ENCODE data around the gene IGSF11. TPM values are rescaled to one million over a fixed set of nuclear protein-coding genes. Genes with fewer than 3 reads are reported as not detected.

The IGSF11 gene
- total and polyA plus RNA-seq, 4 donors, result 0.02 to 0.17 TPM; not detected in 2

DNA sequence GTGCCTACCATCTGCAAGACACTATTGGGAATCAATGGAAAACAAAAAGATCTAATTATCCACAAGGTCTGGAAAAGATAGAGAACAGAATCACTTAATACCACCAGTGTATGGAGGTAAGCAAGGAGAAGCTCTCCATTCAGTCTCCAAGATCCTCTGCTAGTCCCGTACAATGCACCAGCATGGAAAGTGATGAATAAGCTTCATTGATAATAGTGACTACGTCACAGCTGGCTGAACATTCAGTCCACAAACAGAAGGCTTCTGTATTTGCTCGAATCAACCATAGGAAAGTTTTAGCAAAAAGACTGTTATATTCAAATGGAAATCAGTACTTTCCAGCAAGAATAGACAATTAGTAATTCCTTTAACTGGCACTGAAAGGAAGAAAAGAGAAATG, 42.9 kb downstream of the IGSF11 start:
- no peaks in the 10 kb centered on the region for H3K4me1 ChIP-seq (ENCODE audit: control insufficient read depth in 4 of 4, insufficient read depth in 4 of 4, low read length in 3 of 4)
- H3K27ac ChIP-seq (ENCODE audit: low read depth in 1 of 2, low read length in 2 of 2), result no peak overlapping the region
- no peaks in the 10 kb centered on the region for H3K27me3 ChIP-seq (ENCODE audit: control insufficient read depth in 4 of 4, insufficient read depth in 4 of 4, low read length in 3 of 4)
- 60% methylated on average over 3 of the region's 3 CpGs for WGBS
- no peak overlapping the region for H3K4me3 ChIP-seq (ENCODE audit: low read depth in 1 of 3, low read length in 3 of 3)
- DNase-seq (ENCODE audit: low spot score), result no peak
- no peak overlapping the region for H3K9ac ChIP-seq (ENCODE audit: low read depth in 1 of 2, low read length in 2 of 2)
- no peaks in the 10 kb centered on the region for H3K9me3 ChIP-seq (ENCODE audit: control insufficient read depth in 4 of 4, low read length in 3 of 4)
- TF ChIP-seq GABPA (IDR thresholded peaks at IDR 0.05 in 1 of 2, conservative IDR thresholded peaks at IDR 0.05 in 1 of 2) (no peak), SP1 (IDR thresholded peaks at IDR 0.05) (no peak)
- no peaks in the 10 kb centered on the region for H3K36me3 ChIP-seq (ENCODE audit: control insufficient read depth in 4 of 4, insufficient read depth in 3 of 4, low read depth in 1 of 4, low read length in 3 of 4)

DNA sequence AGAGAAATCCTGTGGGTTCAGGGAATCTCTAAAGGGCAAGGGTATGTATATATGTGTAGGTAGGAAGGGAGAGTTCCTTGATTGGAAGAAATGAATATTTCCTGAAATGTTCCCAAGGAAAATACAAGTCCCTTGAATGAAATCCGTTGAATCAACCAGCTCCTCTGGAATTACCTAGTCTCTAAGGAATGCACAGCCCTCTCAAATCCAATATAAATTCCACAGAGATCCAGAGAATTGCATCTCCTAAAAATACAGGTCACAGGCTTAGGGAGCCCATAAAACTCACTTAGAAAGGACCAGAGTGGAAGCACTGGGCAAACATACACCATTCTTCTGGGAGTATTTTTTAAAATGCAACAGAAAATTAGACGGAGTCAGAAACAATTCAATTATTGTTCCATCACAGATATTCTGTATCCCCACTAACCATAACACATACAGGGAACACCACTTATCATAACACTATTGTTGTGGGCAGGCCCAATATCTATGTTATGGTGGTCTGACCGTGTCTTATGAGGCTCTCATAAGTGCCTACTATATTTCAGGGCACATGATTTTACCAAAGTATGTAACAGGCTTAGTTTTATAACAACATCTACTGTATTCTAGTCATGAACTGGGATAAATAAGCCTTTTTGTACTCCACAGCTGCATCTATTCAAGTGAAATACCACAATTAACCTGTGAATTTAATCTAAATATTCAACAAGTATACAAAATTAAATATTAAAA, 43.7 kb downstream of the IGSF11 start:
- 68% methylated on average over 3 of the region's 3 CpGs for WGBS
- no peak for DNase-seq (ENCODE audit: low spot score)

More for the DNA sequence above, 43.7 kb downstream of the IGSF11 start:
- no peaks in the 10 kb centered on the region for H3K36me3 ChIP-seq (ENCODE audit: control insufficient read depth in 4 of 4, insufficient read depth in 3 of 4, low read depth in 1 of 4, low read length in 3 of 4)
- H3K4me3 ChIP-seq (ENCODE audit: low read depth in 1 of 3, low read length in 3 of 3), result no peak overlapping the region
- H3K27me3 ChIP-seq (ENCODE audit: control insufficient read depth in 4 of 4, insufficient read depth in 4 of 4, low read length in 3 of 4), result no peaks in the 10 kb centered on the region
- H3K27ac ChIP-seq (ENCODE audit: low read depth in 1 of 2, low read length in 2 of 2), result no peak overlapping the region
- no peak for TF ChIP-seq FOXA2 (IDR thresholded peaks at IDR 0.05)
- TF ChIP-seq, protein P1, sequence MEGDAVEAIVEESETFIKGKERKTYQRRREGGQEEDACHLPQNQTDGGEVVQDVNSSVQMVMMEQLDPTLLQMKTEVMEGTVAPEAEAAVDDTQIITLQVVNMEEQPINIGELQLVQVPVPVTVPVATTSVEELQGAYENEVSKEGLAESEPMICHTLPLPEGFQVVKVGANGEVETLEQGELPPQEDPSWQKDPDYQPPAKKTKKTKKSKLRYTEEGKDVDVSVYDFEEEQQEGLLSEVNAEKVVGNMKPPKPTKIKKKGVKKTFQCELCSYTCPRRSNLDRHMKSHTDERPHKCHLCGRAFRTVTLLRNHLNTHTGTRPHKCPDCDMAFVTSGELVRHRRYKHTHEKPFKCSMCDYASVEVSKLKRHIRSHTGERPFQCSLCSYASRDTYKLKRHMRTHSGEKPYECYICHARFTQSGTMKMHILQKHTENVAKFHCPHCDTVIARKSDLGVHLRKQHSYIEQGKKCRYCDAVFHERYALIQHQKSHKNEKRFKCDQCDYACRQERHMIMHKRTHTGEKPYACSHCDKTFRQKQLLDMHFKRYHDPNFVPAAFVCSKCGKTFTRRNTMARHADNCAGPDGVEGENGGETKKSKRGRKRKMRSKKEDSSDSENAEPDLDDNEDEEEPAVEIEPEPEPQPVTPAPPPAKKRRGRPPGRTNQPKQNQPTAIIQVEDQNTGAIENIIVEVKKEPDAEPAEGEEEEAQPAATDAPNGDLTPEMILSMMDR (IDR thresholded peaks at IDR 0.05; ENCODE audit: low read depth, low read length, missing input control), result no peak
- TF ChIP-seq, protein P2, sequence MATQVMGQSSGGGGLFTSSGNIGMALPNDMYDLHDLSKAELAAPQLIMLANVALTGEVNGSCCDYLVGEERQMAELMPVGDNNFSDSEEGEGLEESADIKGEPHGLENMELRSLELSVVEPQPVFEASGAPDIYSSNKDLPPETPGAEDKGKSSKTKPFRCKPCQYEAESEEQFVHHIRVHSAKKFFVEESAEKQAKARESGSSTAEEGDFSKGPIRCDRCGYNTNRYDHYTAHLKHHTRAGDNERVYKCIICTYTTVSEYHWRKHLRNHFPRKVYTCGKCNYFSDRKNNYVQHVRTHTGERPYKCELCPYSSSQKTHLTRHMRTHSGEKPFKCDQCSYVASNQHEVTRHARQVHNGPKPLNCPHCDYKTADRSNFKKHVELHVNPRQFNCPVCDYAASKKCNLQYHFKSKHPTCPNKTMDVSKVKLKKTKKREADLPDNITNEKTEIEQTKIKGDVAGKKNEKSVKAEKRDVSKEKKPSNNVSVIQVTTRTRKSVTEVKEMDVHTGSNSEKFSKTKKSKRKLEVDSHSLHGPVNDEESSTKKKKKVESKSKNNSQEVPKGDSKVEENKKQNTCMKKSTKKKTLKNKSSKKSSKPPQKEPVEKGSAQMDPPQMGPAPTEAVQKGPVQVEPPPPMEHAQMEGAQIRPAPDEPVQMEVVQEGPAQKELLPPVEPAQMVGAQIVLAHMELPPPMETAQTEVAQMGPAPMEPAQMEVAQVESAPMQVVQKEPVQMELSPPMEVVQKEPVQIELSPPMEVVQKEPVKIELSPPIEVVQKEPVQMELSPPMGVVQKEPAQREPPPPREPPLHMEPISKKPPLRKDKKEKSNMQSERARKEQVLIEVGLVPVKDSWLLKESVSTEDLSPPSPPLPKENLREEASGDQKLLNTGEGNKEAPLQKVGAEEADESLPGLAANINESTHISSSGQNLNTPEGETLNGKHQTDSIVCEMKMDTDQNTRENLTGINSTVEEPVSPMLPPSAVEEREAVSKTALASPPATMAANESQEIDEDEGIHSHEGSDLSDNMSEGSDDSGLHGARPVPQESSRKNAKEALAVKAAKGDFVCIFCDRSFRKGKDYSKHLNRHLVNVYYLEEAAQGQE (IDR thresholded peaks at IDR 0.05), result no peak
- H3K9me3 ChIP-seq (ENCODE audit: control insufficient read depth in 4 of 4, low read length in 3 of 4), result no peaks in the 10 kb centered on the region
- H3K4me1 ChIP-seq (ENCODE audit: control insufficient read depth in 4 of 4, insufficient read depth in 4 of 4, low read length in 3 of 4), result no peaks in the 10 kb centered on the region
- no peak overlapping the region for H3K9ac ChIP-seq (ENCODE audit: low read depth in 1 of 2, low read length in 2 of 2)
